ENCODE data around the gene GALR3.

- TF ChIP-seq EZH2 (IDR thresholded peaks at IDR 0.05; ENCODE audit: insufficient read depth, low read length): no peak
- no peak for TF ChIP-seq CTCF (IDR thresholded peaks at IDR 0.05; ENCODE audit: insufficient read depth, low read depth, low read length)
These were observed 44.7 kb upstream of the GALR3 start for GRCh38 chr22:37778370-37779009.

Measured in astrocyte (in vitro differentiated cells and primary cell).